Breast epithelium (tissue), 4 donors: ENCODE results near the gene TSSK2. TPM values are rescaled to one million over a fixed set of nuclear protein-coding genes. Genes with fewer than 3 reads are reported as not detected.
A peak's percentile ranks its signal among the peaks of the same experiment; 100 is the strongest.
"Not testable (repeated sequence)": the region's sequence is repeated elsewhere in the genome, so short reads cannot be mapped to it uniquely, and the experiment has no call there.

ENCODE experiments used
- DNase-seq, 2 donors: peaks; one replicate each; pipeline ENCODE4 v3.0.0-alpha.2; 2019; ENCODE audit warnings: low spot score in 2 of 2
- H3K27ac ChIP-seq, 2 donors: fragments of 200-600 bp; sonication (generic) in 1 of 2; one replicate each; pipeline ENCODE4 v1.5.1; 2016 to 2019; ENCODE audit warnings: mild to moderate bottlenecking in 1 of 2
- H3K27me3 ChIP-seq, 2 donors: fragments of 200-600 bp; sonication (generic) in 1 of 2; one replicate each; pipeline versions ENCODE4 v1.5.1 to v1.6.0; 2017 to 2019; ENCODE audit warnings: control low read depth in 1 of 2, mild to moderate bottlenecking in 1 of 2
- H3K36me3 ChIP-seq: fragments of 200-600 bp; one replicate; pipeline ENCODE4 v1.5.1; 2019
- H3K4me1 ChIP-seq, 2 donors: fragments of 200-600 bp; sonication (generic); one replicate each; pipeline ENCODE4 v1.5.1; 2016 to 2019; ENCODE audit warnings: control low read depth in 1 of 2
- H3K4me3 ChIP-seq, 3 donors: fragments of 200-600 bp; sonication (generic); 1 replicate in 2 of 3; 2 replicates in 1 of 3; pipeline ENCODE4 v1.5.1; 2016 to 2019; ENCODE audit warnings: mild to moderate bottlenecking in 3 of 3, moderate library complexity in 2 of 3
- H3K9me3 ChIP-seq, 2 donors: fragments of 200-600 bp; sonication (generic) in 1 of 2; one replicate each; pipeline ENCODE4 v1.5.1; 2016 to 2019; ENCODE audit warnings: control low read depth in 1 of 2
- POLR2A ChIP-seq: fragments of 450-650 bp; IDR thresholded peaks from one replicate; pipeline ENCODE4 v1.6.1; 2016; ENCODE audit warnings: antibody characterized with exemption, mild to moderate bottlenecking, moderate library complexity
- POLR2AphosphoS5 ChIP-seq, 3 donors: sonication (generic); formaldehyde crosslinking; IDR thresholded peaks; one replicate each; pipeline ENCODE4 v1.6.1; 2017; ENCODE audit warnings: antibody characterized with exemption in 3 of 3
- intact Hi-C: fragments of 100-400 bp; cut with DNase I; formaldehyde crosslinking; loops from one replicate; pipeline ENCODE4 v1.15.1; 2023; ENCODE audit warnings: low total_unique reads
- total RNA-seq, 3 donors: library from RNA; depleted of rRNA; stranded (reverse); fragments of >200 nt; gene quantifications; one replicate each; pipeline ENCODE4 v1.1.0, GENCODE V29; 2016
- TF ChIP-seq, protein P1 (sequence below), 3 donors: fragments of 450-650 bp; IDR thresholded peaks; one replicate each; pipeline ENCODE4 v1.5.1; 2016 to 2017; ENCODE audit warnings: antibody characterized with exemption in 3 of 3, mild to moderate bottlenecking in 3 of 3, moderate library complexity in 3 of 3

The TSSK2 gene
- not detected for total RNA-seq

DNA sequence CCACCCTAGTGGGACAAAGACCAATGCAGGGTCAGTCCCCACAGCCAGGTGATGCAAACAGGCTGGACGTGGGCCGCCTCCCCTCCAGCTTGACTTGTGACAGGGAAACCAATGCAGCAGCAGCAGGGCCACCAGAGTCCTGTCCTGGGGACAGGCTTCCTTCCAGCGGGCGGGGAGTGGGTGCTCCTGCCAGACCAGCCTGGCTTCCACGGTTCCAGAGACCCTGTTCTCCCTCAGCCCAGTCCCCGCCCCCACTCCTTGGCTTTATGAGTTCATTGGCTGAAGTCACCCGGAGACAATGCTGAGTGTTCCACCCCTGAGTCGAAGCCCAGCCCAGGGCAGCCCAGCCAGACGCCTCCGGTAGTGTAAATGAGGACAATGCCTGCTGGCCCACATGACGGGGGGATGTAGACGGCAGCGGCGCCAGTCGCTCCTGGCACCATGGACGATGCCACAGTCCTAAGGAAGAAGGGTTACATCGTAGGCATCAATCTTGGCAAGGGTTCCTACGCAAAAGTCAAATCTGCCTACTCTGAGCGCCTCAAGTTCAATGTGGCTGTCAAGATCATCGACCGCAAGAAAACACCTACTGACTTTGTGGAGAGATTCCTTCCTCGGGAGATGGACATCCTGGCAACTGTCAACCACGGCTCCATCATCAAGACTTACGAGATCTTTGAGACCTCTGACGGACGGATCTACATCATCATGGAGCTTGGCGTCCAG is at the start of gene TSSK2:
Gene TSSK2, plus strand, starts transcription at position 350 of the 726 bp plus-strand sequence. Its CDS starts 92 bp downstream, at position 442.
- peaks cover 13% of the 10 kb centered on the region for H3K36me3 ChIP-seq
- H3K4me1 ChIP-seq, result no peaks in the 10 kb centered on the region
- TF ChIP-seq, protein P1, sequence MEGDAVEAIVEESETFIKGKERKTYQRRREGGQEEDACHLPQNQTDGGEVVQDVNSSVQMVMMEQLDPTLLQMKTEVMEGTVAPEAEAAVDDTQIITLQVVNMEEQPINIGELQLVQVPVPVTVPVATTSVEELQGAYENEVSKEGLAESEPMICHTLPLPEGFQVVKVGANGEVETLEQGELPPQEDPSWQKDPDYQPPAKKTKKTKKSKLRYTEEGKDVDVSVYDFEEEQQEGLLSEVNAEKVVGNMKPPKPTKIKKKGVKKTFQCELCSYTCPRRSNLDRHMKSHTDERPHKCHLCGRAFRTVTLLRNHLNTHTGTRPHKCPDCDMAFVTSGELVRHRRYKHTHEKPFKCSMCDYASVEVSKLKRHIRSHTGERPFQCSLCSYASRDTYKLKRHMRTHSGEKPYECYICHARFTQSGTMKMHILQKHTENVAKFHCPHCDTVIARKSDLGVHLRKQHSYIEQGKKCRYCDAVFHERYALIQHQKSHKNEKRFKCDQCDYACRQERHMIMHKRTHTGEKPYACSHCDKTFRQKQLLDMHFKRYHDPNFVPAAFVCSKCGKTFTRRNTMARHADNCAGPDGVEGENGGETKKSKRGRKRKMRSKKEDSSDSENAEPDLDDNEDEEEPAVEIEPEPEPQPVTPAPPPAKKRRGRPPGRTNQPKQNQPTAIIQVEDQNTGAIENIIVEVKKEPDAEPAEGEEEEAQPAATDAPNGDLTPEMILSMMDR (IDR thresholded peaks at IDR 0.05), result no peak
- TF ChIP-seq POLR2AphosphoS5 (IDR thresholded peaks at IDR 0.05), result no peak
- no peak for TF ChIP-seq POLR2A
- no peak for DNase-seq
- no peak within 1 kb of the TSS for H3K4me3 ChIP-seq
- no peaks in the 10 kb centered on the region for H3K27me3 ChIP-seq
- intact Hi-C loops, result no loop called here
- no peaks in the 10 kb centered on the region for H3K9me3 ChIP-seq
- peak within 1 kb of the TSS; percentile 19 to 38 for H3K27ac ChIP-seq

DNA sequence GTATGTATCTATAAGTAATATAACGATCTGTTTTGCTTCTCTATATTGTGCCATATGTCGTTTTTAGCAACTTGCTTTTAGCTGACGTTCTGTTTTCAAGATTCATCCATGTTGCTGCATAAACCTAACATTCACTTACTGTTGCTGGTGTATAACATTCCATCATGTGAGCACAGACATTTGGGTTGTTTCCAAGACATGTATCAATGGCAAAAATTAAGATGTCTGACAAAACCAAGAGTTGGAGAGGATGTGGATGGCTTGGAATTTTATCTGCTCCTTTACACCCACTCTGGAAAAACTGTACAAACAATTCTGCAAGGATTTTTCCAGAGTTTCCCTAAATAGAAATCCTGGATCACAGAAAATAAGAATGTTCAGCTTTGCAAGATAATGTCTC is 49.8 kb upstream of the TSSK2 start:
- intact Hi-C loops, result no loop called here
- H3K9me3 ChIP-seq, result no peaks in the 10 kb centered on the region
- no peak for DNase-seq
- H3K27ac ChIP-seq, result no peak overlapping the region
- H3K27me3 ChIP-seq, result no peaks in the 10 kb centered on the region
- no peaks in the 10 kb centered on the region for H3K4me1 ChIP-seq
- no peak overlapping the region for H3K4me3 ChIP-seq
- no peaks in the 10 kb centered on the region for H3K36me3 ChIP-seq
- no peak for TF ChIP-seq POLR2AphosphoS5 (IDR thresholded peaks at IDR 0.05)
- no peak for TF ChIP-seq POLR2A
- TF ChIP-seq, protein P1 (IDR thresholded peaks at IDR 0.05), result no peak

DNA sequence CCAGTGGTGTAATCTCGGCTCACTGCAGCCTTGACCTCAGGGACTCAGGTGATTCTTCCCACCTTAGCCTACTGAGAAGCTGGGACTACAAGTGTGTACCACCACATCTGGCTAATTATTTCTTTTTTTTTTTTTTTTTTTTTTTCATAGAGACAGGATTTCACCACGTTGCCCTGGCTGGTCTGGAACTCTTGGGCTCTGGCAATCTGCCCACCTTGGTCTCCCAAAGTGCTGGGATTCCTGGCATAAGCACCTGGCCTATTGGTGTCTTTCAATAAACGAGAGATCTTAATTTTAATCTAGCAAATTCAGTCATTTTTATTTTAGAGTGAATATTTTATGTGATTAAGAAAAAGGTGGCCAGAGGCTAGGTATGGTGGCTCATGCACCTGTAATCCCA is 49.0 kb upstream of the TSSK2 start:
- no peaks in the 10 kb centered on the region for H3K27me3 ChIP-seq
- H3K9me3 ChIP-seq, result no peaks in the 10 kb centered on the region
- no peaks in the 10 kb centered on the region for H3K36me3 ChIP-seq
- TF ChIP-seq, protein P1 (IDR thresholded peaks at IDR 0.05), result no peak
- no peak for TF ChIP-seq POLR2AphosphoS5 (IDR thresholded peaks at IDR 0.05)
- no peak for TF ChIP-seq POLR2A
- no peak overlapping the region for H3K4me3 ChIP-seq
- H3K4me1 ChIP-seq, result no peaks in the 10 kb centered on the region
- DNase-seq, result no peak
- no peak overlapping the region for H3K27ac ChIP-seq
- intact Hi-C loops, result no loop called here

DNA sequence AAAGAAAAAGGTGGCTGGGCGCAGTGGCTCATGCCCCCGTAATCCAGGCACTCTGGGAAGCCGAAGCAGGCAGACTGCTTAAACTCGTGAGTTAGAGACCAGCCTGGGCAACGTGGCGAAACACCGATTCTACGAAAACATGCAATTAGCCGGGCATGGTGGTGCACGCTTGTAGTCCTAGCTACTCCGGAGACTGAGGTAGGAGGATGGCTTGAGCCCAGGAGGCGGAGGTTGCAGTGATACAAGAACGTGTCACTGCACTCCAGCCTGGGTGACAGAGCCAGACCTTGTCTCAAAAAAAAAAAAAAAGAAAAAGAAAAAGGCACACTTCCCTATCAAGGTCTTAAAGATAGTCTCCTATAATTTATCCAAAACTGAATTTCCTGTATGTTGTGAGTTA is 48.3 kb upstream of the TSSK2 start:
- intact Hi-C loops, result no loop called here
- H3K4me1 ChIP-seq, result no peaks in the 10 kb centered on the region
- no peak for DNase-seq
- no peaks in the 10 kb centered on the region for H3K36me3 ChIP-seq
- H3K4me3 ChIP-seq, result no peak overlapping the region
- no peaks in the 10 kb centered on the region for H3K9me3 ChIP-seq
- no peaks in the 10 kb centered on the region for H3K27me3 ChIP-seq
- TF ChIP-seq POLR2A, result no peak
- TF ChIP-seq, protein P1 (IDR thresholded peaks at IDR 0.05), result no peak
- no peak overlapping the region for H3K27ac ChIP-seq

DNA sequence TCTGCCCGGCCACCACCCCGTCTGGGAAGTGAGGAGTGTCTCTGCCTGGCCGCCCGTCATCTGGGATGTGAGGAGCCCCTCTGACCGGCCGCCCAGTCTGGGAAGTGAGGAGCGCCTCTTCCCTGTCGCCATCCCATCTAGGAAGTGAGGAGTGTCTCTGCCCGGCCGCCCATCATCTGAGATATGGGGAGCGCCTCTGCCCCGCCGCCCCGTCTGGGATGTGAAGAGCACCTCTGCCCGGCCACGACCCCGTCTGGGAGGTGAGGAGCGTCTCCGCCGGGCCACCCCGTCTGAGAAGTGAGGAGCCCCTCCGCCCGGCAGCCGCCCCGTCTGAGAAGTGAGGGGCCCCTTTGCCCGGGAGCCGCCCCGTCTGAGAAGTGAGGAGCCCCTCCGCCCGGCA is 47.0 kb upstream of the TSSK2 start:
- DNase-seq, H3K4me3 ChIP-seq, H3K27me3 ChIP-seq, H3K27ac ChIP-seq, intact Hi-C loops, H3K4me1 ChIP-seq, H3K9me3 ChIP-seq, H3K36me3 ChIP-seq: not testable (repeated sequence)

DNA sequence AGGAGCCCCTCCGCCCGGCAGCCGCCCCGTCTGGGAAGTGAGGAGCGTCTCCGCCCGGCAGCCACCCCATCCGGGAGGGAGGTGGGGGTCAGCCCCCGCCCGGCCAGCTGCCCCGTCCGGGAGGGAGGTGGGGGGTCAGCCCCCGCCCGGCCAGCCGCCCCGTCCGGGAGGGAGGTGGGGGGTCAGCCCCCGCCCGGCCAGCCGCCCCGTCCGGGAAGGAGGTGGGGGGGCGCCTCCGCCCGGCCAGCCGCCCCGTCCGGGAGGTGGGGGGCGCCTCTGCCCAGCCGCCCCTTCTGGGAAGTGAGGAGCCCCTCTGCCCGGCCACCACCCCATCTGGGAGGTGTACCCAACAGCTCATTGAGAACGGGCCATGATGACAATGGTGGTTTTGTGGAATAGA is 46.5 kb upstream of the TSSK2 start:
- H3K27ac ChIP-seq, H3K4me3 ChIP-seq, H3K27me3 ChIP-seq, intact Hi-C loops, DNase-seq, H3K4me1 ChIP-seq, H3K9me3 ChIP-seq, H3K36me3 ChIP-seq: not testable (repeated sequence)
